HepG2 (cell line): ENCODE data around the gene EGR1. TPM values are rescaled to one million over a fixed set of nuclear protein-coding genes. Genes with fewer than 3 reads are reported as not detected.

Source experiments
- KIAA2018 ChIP-seq: sonication (generic); formaldehyde crosslinking; IDR thresholded peaks from 2 replicates; pipeline ENCODE4 v1.5.0; 2020; ENCODE audit warnings: mild to moderate bottlenecking, missing genetic modification reagents, borderline replicate concordance
- SPEN ChIP-seq: sonication (generic); formaldehyde crosslinking; IDR thresholded peaks from 2 replicates; pipeline ENCODE4 v1.5.1; 2020; ENCODE audit warnings: low read depth, mild to moderate bottlenecking, missing genetic modification reagents
- ZNF337 ChIP-seq: sonication (generic); formaldehyde crosslinking; IDR thresholded peaks from 2 replicates; pipeline ENCODE4 v1.5.1; 2020; ENCODE audit warnings: missing genetic modification reagents, low read depth, mild to moderate bottlenecking, borderline replicate concordance
- ZSCAN22 ChIP-seq: sonication (generic); formaldehyde crosslinking; IDR thresholded peaks from 2 replicates; pipeline ENCODE4 v1.4.0; 2020; ENCODE audit warnings: mild to moderate bottlenecking, missing genetic modification reagents
- polyA plus RNA-seq, 8 experiments: library from polyadenylated mRNA; depleted of rRNA in 3 of 8; stranded (reverse) in 7 of 8; unstranded in 1 of 8; fragments of >200 nt; fragmentation: Illumina TruSeq in 4 of 8; extraction: Trizol in 4 of 8; gene quantifications; 2 replicates each; pipeline versions ENCODE4 v1.2.1 to v1.2.3, GENCODE V29; 2011 to 2016; ENCODE audit warnings: low read depth in 4 of 8, missing spikeins in 1 of 8, mixed read lengths in 1 of 8; ENCODE audit not compliant: insufficient read depth in 1 of 8
- total RNA-seq, 5 experiments: library from RNA; depleted of rRNA; stranded (reverse); fragments of >200 nt; fragmentation: Illumina TruSeq; extraction: Trizol; gene quantifications; 2 replicates each; pipeline ENCODE4 v1.2.3, GENCODE V29; 2016; ENCODE audit warnings: low read depth in 1 of 5
- TF ChIP-seq, protein P1 (sequence below): sonication (generic); formaldehyde crosslinking; conservative IDR thresholded peaks from 2 replicates; pipeline ENCODE4 v1.8.0; 2022; ENCODE audit warnings: mild to moderate bottlenecking, moderate library complexity, missing genetic modification reagents

EGR1 gene
- total and polyA plus RNA-seq, 2 of the 13 experiments (the other 11 are each of a cell fraction or from before 2014, with no cell fraction given) = 4.1 to 4.5 TPM

DNA sequence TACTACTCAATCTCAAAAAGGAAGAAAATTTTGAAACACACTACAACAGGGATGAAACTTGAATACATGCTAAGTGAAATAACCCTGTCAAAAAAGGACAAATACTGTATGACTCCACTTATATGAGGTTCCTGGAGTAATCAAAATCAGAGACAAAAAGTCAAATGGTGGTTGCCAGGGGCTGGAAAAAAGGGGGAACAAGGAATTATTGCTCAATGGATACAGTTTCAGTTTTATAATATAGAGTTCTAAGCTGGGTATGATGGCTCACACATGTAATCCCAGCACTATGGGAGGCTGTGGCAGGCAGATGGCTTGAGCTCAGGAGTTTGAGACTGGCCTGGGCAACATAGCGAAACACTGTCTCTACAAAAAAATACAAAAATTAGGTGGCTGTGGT, 48.7 kb downstream of the EGR1 start (continued):
- TF ChIP-seq KIAA2018 (CRISPR knock-in tag) (no peak), ZSCAN22 (no peak), ZNF337 (CRISPR knock-in tag) (no peak), SPEN (no peak)
- TF ChIP-seq, protein P1, sequence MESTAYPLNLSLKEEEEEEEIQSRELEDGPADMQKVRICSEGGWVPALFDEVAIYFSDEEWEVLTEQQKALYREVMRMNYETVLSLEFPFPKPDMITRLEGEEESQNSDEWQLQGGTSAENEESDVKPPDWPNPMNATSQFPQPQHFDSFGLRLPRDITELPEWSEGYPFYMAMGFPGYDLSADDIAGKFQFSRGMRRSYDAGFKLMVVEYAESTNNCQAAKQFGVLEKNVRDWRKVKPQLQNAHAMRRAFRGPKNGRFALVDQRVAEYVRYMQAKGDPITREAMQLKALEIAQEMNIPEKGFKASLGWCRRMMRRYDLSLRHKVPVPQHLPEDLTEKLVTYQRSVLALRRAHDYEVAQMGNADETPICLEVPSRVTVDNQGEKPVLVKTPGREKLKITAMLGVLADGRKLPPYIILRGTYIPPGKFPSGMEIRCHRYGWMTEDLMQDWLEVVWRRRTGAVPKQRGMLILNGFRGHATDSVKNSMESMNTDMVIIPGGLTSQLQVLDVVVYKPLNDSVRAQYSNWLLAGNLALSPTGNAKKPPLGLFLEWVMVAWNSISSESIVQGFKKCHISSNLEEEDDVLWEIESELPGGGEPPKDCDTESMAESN (CRISPR knock-in tag) = no peak
- TF ChIP-seq, all 625 proteins: peak for 0
